ENCODE results near the gene CEMIP2.
"Not testable (repeated sequence)": the region's sequence is repeated elsewhere in the genome, so short reads cannot be mapped to it uniquely, and the experiment has no call there.

The CEMIP2 gene

GRCh38 chr9:71808068-71808467 is 39.8 kb upstream of the CEMIP2 start:
- Histone ChIP-seq H3K56ac (ENCODE audit: low read length) (no peak overlapping the region), H3K79me2 (ENCODE audit: control insufficient read depth, insufficient read depth, low read length) (no peaks in the 10 kb centered on the region), H3K4me2 (ENCODE audit: low read length) (no peak overlapping the region), H3K4ac (ENCODE audit: low read depth, low read length) (no peak overlapping the region), H2BK15ac (replicated peaks; ENCODE audit: low read depth) (no peak overlapping the region), H4K8ac (ENCODE audit: low read depth, low read length) (no peak overlapping the region), H2BK5ac (ENCODE audit: low read length) (no peak overlapping the region), H4K5ac (ENCODE audit: low read length) (no peak overlapping the region), H3K27ac (ENCODE audit: low read depth, low read length) (no peak overlapping the region), H3K4me3 (ENCODE audit: low read length) (no peak overlapping the region), H3K79me1 (ENCODE audit: low read length) (no peaks in the 10 kb centered on the region), H3K23ac (ENCODE audit: low read length) (no peak overlapping the region), H3K4me1 (ENCODE audit: control insufficient read depth, low read depth, low read length) (no peaks in the 10 kb centered on the region), H3K9ac (ENCODE audit: low read length) (no peak overlapping the region), H3K18ac (ENCODE audit: low read length) (no peak overlapping the region), H3K27me3 (ENCODE audit: insufficient read depth, low read length, poor library complexity) (no peaks in the 10 kb centered on the region), H3K36me3 (ENCODE audit: control insufficient read depth, insufficient read depth, low read length) (no peaks in the 10 kb centered on the region), H2BK120ac (ENCODE audit: low read depth, low read length) (no peak overlapping the region), H2AK5ac (ENCODE audit: low read length) (no peak overlapping the region)
- DNase-seq: no peak
- WGBS (ENCODE audit: extremely low coverage, insufficient coverage, low lambda C conversion rate): no CpG with 5 or more reads among the region's 2 CpGs

- H3K18ac ChIP-seq (ENCODE audit: low read length): no peak overlapping the region
- H2BK15ac ChIP-seq (replicated peaks; ENCODE audit: low read depth): no peak overlapping the region
- H4K8ac ChIP-seq (ENCODE audit: low read depth, low read length): no peak overlapping the region
- no peak overlapping the region for H2BK5ac ChIP-seq (ENCODE audit: low read length)
- H2BK120ac ChIP-seq (ENCODE audit: low read depth, low read length): no peak overlapping the region
- H3K4me1 ChIP-seq (ENCODE audit: control insufficient read depth, low read depth, low read length): no peaks in the 10 kb centered on the region
- peak overlapping the region; percentile 44 for H3K56ac ChIP-seq (ENCODE audit: low read length)
- H3K27ac ChIP-seq (ENCODE audit: low read depth, low read length): no peak overlapping the region
- H3K27me3 ChIP-seq (ENCODE audit: insufficient read depth, low read length, poor library complexity): no peaks in the 10 kb centered on the region
- no peak overlapping the region for H3K4ac ChIP-seq (ENCODE audit: low read depth, low read length)
- H3K79me1 ChIP-seq (ENCODE audit: low read length): no peaks in the 10 kb centered on the region
- no CpG with 5 or more reads among the region's 1 CpG for WGBS (ENCODE audit: extremely low coverage, insufficient coverage, low lambda C conversion rate)
- H3K9ac ChIP-seq (ENCODE audit: low read length): no peak overlapping the region
- no peaks in the 10 kb centered on the region for H3K36me3 ChIP-seq (ENCODE audit: control insufficient read depth, insufficient read depth, low read length)
- no peaks in the 10 kb centered on the region for H3K79me2 ChIP-seq (ENCODE audit: control insufficient read depth, insufficient read depth, low read length)
- H4K5ac ChIP-seq (ENCODE audit: low read length): no peak overlapping the region
- DNase-seq: peak; percentile 90
- H3K4me3 ChIP-seq (ENCODE audit: low read length): no peak overlapping the region
- H2AK5ac ChIP-seq (ENCODE audit: low read length): no peak overlapping the region
- H3K23ac ChIP-seq (ENCODE audit: low read length): no peak overlapping the region
- no peak overlapping the region for H3K4me2 ChIP-seq (ENCODE audit: low read length)
Measured at GRCh38 chr9:71806901-71807307, 38.6 kb upstream of the CEMIP2 start.

- not testable (repeated sequence) for H3K23ac ChIP-seq (ENCODE audit: low read length); H3K56ac ChIP-seq (ENCODE audit: low read length); H3K4me3 ChIP-seq (ENCODE audit: low read length); H3K4ac ChIP-seq (ENCODE audit: low read depth, low read length); H3K79me1 ChIP-seq (ENCODE audit: low read length); H2BK15ac ChIP-seq (replicated peaks; ENCODE audit: low read depth); H2BK5ac ChIP-seq (ENCODE audit: low read length); H4K5ac ChIP-seq (ENCODE audit: low read length); H4K8ac ChIP-seq (ENCODE audit: low read depth, low read length); DNase-seq; H2AK5ac ChIP-seq (ENCODE audit: low read length); H3K27ac ChIP-seq (ENCODE audit: low read depth, low read length); H3K18ac ChIP-seq (ENCODE audit: low read length); H3K79me2 ChIP-seq (ENCODE audit: control insufficient read depth, insufficient read depth, low read length); H3K4me2 ChIP-seq (ENCODE audit: low read length); H3K9ac ChIP-seq (ENCODE audit: low read length); H3K36me3 ChIP-seq (ENCODE audit: control insufficient read depth, insufficient read depth, low read length); H2BK120ac ChIP-seq (ENCODE audit: low read depth, low read length); H3K27me3 ChIP-seq (ENCODE audit: insufficient read depth, low read length, poor library complexity); H3K4me1 ChIP-seq (ENCODE audit: control insufficient read depth, low read depth, low read length)
- no CpG with 5 or more reads among the region's 1 CpG for WGBS (ENCODE audit: extremely low coverage, insufficient coverage, low lambda C conversion rate)
Measured at GRCh38 chr9:71805096-71805495, 36.8 kb upstream of the CEMIP2 start.

DNA sequence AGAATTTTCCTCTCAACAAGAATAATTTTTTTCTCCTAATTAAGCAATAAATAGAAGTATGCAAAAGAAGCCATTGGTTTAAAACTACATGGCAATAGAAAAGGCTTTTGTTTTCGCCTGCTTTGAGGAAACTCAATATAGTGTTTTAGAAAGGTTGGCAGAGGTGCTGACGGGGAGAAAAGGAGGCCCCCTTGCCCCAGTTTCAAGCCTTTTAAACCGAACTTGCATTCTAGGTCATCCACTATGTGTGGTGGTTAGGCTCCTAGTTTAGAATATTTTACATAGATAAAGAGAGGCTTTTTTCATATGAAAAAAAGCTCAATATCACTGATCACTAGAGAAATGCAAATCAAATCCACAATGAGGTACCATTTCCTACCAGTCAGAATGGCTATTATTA is 33.5 kb upstream of the CEMIP2 start:
- no peak overlapping the region for H3K23ac ChIP-seq (ENCODE audit: low read length)
- no peaks in the 10 kb centered on the region for H3K36me3 ChIP-seq (ENCODE audit: control insufficient read depth, insufficient read depth, low read length)
- H3K27me3 ChIP-seq (ENCODE audit: insufficient read depth, low read length, poor library complexity): no peaks in the 10 kb centered on the region

GRCh38 chr9:71797266-71797665 is 29.0 kb upstream of the CEMIP2 start:
- H3K9ac ChIP-seq (ENCODE audit: low read length): no peak overlapping the region
- no peaks in the 10 kb centered on the region for H3K36me3 ChIP-seq (ENCODE audit: control insufficient read depth, insufficient read depth, low read length)
- H3K23ac ChIP-seq (ENCODE audit: low read length): no peak overlapping the region
- H4K5ac ChIP-seq (ENCODE audit: low read length): no peak overlapping the region
- no peak overlapping the region for H2AK5ac ChIP-seq (ENCODE audit: low read length)
- no peaks in the 10 kb centered on the region for H3K79me2 ChIP-seq (ENCODE audit: control insufficient read depth, insufficient read depth, low read length)
- no peak overlapping the region for H2BK15ac ChIP-seq (replicated peaks; ENCODE audit: low read depth)
- no peaks in the 10 kb centered on the region for H3K79me1 ChIP-seq (ENCODE audit: low read length)
- WGBS (ENCODE audit: extremely low coverage, insufficient coverage, low lambda C conversion rate): no CpG with 5 or more reads among the region's 1 CpG
- no peak overlapping the region for H3K27ac ChIP-seq (ENCODE audit: low read depth, low read length)
- no peak overlapping the region for H2BK5ac ChIP-seq (ENCODE audit: low read length)
- H4K8ac ChIP-seq (ENCODE audit: low read depth, low read length): no peak overlapping the region
- no peak for DNase-seq
- no peak overlapping the region for H3K4me2 ChIP-seq (ENCODE audit: low read length)
- H3K4me1 ChIP-seq (ENCODE audit: control insufficient read depth, low read depth, low read length): no peaks in the 10 kb centered on the region
- no peak overlapping the region for H3K56ac ChIP-seq (ENCODE audit: low read length)
- no peaks in the 10 kb centered on the region for H3K27me3 ChIP-seq (ENCODE audit: insufficient read depth, low read length, poor library complexity)
- no peak overlapping the region for H2BK120ac ChIP-seq (ENCODE audit: low read depth, low read length)
- no peak overlapping the region for H3K4me3 ChIP-seq (ENCODE audit: low read length)
- H3K18ac ChIP-seq (ENCODE audit: low read length): no peak overlapping the region
- no peak overlapping the region for H3K4ac ChIP-seq (ENCODE audit: low read depth, low read length)

More for the DNA sequence above, 33.5 kb upstream of the CEMIP2 start:
- H3K9ac ChIP-seq (ENCODE audit: low read length): no peak overlapping the region
- no peaks in the 10 kb centered on the region for H3K79me1 ChIP-seq (ENCODE audit: low read length)
- no peak for DNase-seq
- no peak overlapping the region for H3K27ac ChIP-seq (ENCODE audit: low read depth, low read length)
- H2AK5ac ChIP-seq (ENCODE audit: low read length): no peak overlapping the region
- no CpG with 5 or more reads among the region's 3 CpGs for WGBS (ENCODE audit: extremely low coverage, insufficient coverage, low lambda C conversion rate)
- no peak overlapping the region for H2BK15ac ChIP-seq (replicated peaks; ENCODE audit: low read depth)
- no peaks in the 10 kb centered on the region for H3K4me1 ChIP-seq (ENCODE audit: control insufficient read depth, low read depth, low read length)
- no peak overlapping the region for H3K4ac ChIP-seq (ENCODE audit: low read depth, low read length)
- no peak overlapping the region for H2BK5ac ChIP-seq (ENCODE audit: low read length)
- H4K5ac ChIP-seq (ENCODE audit: low read length): no peak overlapping the region
- no peak overlapping the region for H4K8ac ChIP-seq (ENCODE audit: low read depth, low read length)
- H3K56ac ChIP-seq (ENCODE audit: low read length): no peak overlapping the region
- no peak overlapping the region for H3K18ac ChIP-seq (ENCODE audit: low read length)
- H3K79me2 ChIP-seq (ENCODE audit: control insufficient read depth, insufficient read depth, low read length): no peaks in the 10 kb centered on the region
- no peak overlapping the region for H2BK120ac ChIP-seq (ENCODE audit: low read depth, low read length)
- no peak overlapping the region for H3K4me3 ChIP-seq (ENCODE audit: low read length)
- no peak overlapping the region for H3K4me2 ChIP-seq (ENCODE audit: low read length)

DNA sequence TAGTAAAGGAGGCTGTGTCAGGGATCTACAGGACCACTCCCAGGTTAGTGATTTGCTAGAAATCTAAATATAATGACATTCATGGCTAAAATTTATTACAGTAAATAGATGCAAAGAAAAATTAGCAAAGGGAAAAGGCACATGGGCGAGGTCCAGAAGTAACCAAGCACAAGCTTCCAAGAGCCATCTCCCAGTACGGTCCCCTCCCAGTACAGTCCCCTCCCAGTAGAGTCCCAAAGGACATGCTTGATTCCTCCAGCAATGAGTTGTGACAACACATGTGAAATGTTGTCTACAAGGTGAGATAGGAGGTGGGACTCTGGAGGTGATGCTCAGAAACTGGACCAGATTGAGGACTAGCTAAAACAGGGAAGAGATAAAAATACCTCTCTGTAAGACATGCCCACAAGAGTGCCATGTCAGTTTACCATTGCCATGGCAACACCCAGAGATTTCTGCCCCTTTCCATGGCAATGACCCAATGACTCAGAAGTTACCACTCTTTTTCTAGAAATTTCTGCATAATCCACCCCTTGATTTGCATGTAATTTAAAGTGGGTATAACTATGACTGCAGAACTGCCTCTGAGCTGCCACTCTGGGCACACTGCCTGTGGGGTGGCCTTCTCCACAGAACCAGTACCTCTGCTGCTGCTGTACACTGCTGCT is 27.9 kb upstream of the CEMIP2 start:
- Histone ChIP-seq H2BK15ac (replicated peaks; ENCODE audit: low read depth) (no peak overlapping the region), H3K27me3 (ENCODE audit: insufficient read depth, low read length, poor library complexity) (no peaks in the 10 kb centered on the region), H2BK120ac (ENCODE audit: low read depth, low read length) (no peak overlapping the region), H3K36me3 (ENCODE audit: control insufficient read depth, insufficient read depth, low read length) (no peaks in the 10 kb centered on the region), H3K79me2 (ENCODE audit: control insufficient read depth, insufficient read depth, low read length) (no peaks in the 10 kb centered on the region), H2BK5ac (ENCODE audit: low read length) (no peak overlapping the region), H3K56ac (ENCODE audit: low read length) (no peak overlapping the region), H3K27ac (ENCODE audit: low read depth, low read length) (no peak overlapping the region), H3K23ac (ENCODE audit: low read length) (no peak overlapping the region), H3K4ac (ENCODE audit: low read depth, low read length) (no peak overlapping the region), H3K4me2 (ENCODE audit: low read length) (no peak overlapping the region), H3K4me1 (ENCODE audit: control insufficient read depth, low read depth, low read length) (no peaks in the 10 kb centered on the region), H3K4me3 (ENCODE audit: low read length) (no peak overlapping the region), H3K18ac (ENCODE audit: low read length) (no peak overlapping the region), H4K5ac (ENCODE audit: low read length) (no peak overlapping the region), H3K79me1 (ENCODE audit: low read length) (no peaks in the 10 kb centered on the region), H3K9ac (ENCODE audit: low read length) (no peak overlapping the region), H4K8ac (ENCODE audit: low read depth, low read length) (no peak overlapping the region), H2AK5ac (ENCODE audit: low read length) (no peak overlapping the region)
- no CpG with 5 or more reads among the region's 2 CpGs for WGBS (ENCODE audit: extremely low coverage, insufficient coverage, low lambda C conversion rate)
- peak; percentile 33 for DNase-seq
